Stimulated activated CD8-positive, alpha-beta memory T cell treated with anti-CD3 and anti-CD28 coated beads, Interleukin-7, amount 100 ng/mL, for 1 hour (primary cell): ENCODE results near the gene PMM2.

Experiments used
- DNase-seq, 2 donors: peaks; one replicate each; pipeline ENCODE4 v3.0.0-alpha.2; 2020; ENCODE audit warnings: low read depth in 2 of 2

Gene PMM2

GRCh38 chr16:8851761-8852403 is 54.2 kb downstream of the PMM2 start:
- DNase-seq: no peak

- no peak for DNase-seq
These were observed 54.9 kb downstream of the PMM2 start for GRCh38 chr16:8852534-8852933.

- no peak for DNase-seq
These were observed 55.5 kb downstream of the PMM2 start for GRCh38 chr16:8853150-8853549.

DNA sequence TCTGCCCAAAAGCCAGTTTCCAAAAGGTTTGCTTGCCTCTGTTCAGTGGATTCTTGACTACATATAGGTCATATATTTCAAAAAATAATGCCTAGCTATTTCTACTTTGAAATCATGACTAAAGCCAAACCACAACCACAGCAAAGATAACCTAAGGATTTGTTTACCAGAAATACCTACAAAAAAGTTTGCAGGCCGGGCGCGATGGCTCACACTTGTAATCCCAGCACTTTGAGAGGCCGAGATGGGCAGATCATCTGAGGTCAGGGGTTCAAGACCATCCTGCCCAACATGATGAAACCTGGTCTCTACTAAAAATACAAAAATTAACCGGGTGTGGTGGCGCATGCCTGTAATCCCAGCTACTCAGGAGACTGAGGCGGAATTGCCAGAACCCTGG is 56.0 kb downstream of the PMM2 start:
- no peak for DNase-seq

- no peak for DNase-seq
These were observed 56.8 kb downstream of the PMM2 start for GRCh38 chr16:8854298-8854948.

DNA sequence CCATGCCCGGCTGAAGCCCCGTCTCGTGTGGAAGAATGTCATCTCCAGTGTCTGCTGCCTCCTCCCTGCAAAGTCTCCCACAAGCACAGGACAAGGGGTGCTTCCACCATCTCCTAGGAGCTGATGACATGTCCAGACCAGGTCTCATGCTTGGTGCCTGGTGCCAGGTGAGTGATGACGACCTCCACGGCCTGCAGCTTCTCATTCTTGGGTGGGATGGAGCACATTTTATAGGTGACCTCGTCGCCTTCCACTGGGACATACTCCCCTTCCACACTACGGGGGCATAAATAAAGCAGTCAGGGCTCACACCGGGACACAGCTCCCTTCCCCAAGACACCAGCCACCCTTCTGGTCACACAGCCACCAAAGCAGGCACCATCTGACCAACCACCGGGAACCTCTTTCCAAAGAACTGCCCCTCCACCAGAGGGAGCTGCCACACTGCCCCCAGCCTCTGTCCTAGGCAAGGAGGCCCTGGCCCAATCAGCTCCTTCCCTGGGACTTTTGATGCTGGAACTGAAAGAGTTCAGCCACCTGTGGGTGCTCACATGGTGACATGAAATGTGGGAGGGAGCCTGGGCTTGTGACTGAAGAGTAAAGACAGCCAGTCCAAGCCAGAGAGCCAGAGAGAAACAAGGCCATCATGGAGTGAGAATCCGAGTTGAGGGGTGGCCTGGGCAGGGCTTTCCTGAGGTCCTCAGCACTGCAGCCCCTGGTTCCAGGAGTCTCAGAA is 57.6 kb downstream of the PMM2 start:
- DNase-seq: no peak

DNA sequence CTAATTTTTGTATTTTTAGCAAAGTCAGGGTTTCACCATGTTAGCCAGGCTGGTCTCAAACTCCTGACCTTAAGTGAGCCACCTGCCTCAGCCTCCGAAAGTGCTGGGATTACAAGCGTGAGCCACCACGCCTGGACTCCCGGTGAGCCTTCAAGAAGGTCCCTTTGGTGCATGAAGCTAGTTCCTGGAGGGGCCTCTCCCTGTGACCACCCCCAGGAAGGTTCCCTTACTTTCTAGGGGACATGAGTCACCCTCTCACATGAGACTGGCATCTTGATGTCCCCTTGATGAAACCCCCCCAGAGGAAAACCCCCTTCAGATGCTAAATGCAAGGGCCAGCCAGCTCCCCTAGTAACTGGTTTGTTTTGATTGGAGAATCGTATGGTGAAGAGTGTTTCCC is 58.3 kb downstream of the PMM2 start:
- no peak for DNase-seq

DNA sequence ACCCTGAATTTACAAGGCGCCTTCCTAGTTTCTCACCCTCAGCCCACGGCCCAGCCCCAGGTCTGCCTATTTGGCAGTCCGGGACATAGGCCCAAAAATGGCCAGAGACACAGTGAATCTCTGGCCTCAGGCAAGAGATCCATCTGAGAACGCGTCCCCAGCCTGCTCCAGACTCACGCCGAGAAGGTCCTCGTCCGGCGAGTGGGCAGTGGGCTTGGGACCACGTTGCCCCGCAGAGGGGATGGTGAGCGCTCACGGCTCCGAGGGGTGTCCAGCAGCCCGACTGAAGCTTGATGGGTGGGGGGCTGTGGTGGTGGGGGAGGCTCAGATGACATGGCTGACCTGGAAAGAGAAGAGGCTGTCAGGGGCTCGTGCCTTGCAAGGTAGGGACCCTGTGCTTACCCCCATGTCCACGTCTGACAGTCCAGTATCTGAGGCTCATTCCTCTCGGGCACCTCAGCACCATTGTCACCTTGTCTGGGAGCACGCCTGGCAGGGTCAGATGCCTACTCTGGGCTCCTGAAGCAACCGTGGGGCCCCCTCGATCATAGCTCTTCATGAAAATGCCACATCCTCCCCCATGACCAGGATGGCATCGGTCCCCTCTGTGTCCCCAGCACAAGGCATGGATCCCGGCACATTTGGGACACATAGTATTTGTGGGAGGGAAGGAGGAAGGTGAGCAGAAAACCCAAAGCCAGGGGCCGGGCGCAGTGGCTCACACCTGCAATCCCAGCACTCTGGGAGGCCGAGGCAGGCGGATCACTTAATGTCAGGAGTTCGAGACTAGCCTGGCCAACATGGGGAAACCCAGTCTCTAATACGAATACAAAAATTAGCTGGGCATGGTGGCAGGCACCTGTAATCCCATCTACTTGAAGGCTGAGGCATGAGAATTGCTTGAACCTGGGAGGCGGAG is 61.6 kb downstream of the PMM2 start:
- no peak for DNase-seq

GRCh38 chr16:8859913-8860881 is 62.6 kb downstream of the PMM2 start:
- no peak for DNase-seq

DNA sequence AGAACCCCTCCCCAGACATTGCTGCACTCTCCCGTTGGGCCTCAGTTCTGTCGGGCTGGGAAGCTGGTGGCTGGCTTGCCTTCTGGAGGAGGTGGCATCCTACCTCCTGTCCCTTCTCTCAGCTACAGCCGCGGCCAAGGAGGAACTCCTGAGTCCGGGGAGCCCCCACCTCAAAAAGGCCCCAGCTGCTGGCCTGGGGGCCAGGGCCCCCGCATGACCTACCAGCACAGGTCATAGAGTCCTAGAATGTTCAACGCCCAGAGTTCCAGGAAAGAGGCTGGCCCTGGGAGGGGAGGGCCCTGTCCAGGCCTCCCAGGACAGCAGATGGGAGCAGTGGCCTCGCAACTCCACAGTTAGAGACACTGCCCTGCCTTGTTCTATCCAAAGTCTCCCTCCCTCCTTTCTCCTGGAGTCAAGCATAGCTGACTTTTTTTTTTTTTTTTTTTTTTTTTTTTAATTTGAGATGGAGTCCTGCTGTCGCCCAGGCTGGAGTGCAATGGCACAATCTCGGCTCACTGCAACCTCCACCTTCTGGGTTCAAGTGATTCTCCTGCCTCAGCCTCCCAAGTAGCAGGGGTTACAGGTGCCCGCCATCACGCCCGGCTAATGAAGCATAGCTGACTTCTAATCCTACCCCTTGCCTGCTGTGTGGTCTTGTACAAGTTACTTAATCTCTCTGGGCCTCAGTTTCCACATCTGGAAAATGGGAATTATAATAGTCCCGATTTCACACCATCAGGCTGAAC is 64.1 kb downstream of the PMM2 start:
- DNase-seq: no peak

- no peak for DNase-seq
These were observed 64.9 kb downstream of the PMM2 start for GRCh38 chr16:8862309-8863130.

DNA sequence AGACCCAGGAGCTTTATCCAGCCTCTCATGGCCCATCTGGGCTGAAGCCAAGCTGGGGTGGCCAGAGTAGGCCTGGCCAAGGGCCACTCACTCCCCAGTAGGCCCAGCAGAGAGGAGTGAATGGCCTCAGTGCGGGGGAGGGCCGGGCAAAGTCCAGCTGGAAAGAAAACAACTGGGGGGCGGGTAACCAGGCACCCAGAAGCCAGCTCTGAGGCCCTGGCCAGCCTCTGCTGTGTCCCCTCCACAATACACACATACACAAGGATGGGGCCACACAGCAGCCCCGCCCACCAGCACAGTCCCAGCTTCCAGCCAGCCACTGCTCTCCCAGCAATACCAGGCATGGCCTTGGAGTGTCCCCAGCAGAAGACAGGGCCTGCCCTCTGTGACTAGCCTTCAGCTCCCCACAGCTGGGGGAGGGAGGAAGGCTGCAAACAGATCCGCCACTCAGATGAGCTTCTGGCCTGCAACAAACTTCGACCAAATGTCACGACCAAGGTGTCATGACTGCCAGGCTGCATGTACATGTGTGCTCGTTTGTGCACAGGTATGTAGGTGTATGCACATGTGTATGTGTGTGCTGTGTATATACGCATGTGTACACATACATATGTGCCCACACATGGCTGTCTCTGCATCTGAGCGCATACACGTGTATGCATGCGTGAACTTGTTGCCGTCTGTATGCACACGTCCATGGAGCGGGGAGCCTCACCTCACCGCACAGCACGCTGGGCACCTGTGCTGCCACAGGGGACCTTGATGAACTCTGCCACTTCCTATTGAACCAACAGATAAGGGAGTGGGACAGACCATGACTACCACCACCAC is 66.2 kb downstream of the PMM2 start:
- no peak for DNase-seq

- DNase-seq: no peak
These were observed 67.0 kb downstream of the PMM2 start for GRCh38 chr16:8864480-8865110.

- DNase-seq: no peak
These were observed 67.7 kb downstream of the PMM2 start for GRCh38 chr16:8865145-8865882.

- no peak for DNase-seq
These were observed 68.7 kb downstream of the PMM2 start for GRCh38 chr16:8866118-8866883.

DNA sequence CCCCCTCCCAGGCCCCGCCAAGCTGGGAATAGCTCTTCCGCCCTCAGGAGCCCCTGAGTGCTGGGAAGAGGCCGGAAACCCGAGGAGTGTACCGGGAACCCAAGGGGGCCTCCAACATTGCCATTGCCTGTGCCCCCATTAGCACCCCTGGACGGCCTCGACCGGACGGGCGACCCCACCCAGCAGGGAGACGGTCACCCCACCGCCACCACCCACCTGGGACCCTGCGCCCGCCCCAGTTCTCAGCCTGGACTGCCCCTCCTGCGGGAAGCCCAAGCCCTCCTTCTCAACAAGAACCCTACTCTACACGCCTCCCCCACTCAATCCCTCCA is 69.2 kb downstream of the PMM2 start:
- DNase-seq: no peak
